Adrenal gland (tissue), 12 donors: ENCODE results near the gene LCOR. TPM values are rescaled to one million over a fixed set of nuclear protein-coding genes. Genes with fewer than 3 reads are reported as not detected.

ENCODE experiments used
- DNase-seq, 7 donors: peaks; one replicate each; pipeline ENCODE4 v3.0.0-alpha.2; 2019 to 2020
- H3K27ac ChIP-seq, 5 donors: fragments of 200-600 bp; sonication (generic) in 4 of 5; 1 replicate in 3 of 5; 2 replicates in 2 of 5; pipeline versions ENCODE4 v1.5.1 to v1.8.0; 2016 to 2020; ENCODE audit warnings: mild to moderate bottlenecking in 1 of 5
- H3K27me3 ChIP-seq: fragments of 200-600 bp; 2 replicates; pipeline ENCODE4 v1.8.0; 2021
- H3K36me3 ChIP-seq, 2 donors: fragments of 200-600 bp; replicated peaks in 1 of 2; 1 replicate in 1 of 2; 2 replicates in 1 of 2; pipeline versions ENCODE4 v1.5.1 to v1.8.0; 2018 to 2022
- H3K4me1 ChIP-seq, 2 donors: fragments of 200-600 bp; replicated peaks in 1 of 2; 1 replicate in 1 of 2; 2 replicates in 1 of 2; pipeline versions ENCODE4 v1.5.1 to v1.8.0; 2018 to 2021
- H3K4me3 ChIP-seq, 4 donors: fragments of 200-600 bp; sonication (generic) in 3 of 4; one replicate each; pipeline ENCODE4 v1.5.1; 2016 to 2018
- H3K9me3 ChIP-seq, 3 donors: fragments of 200-600 bp; sonication (generic) in 1 of 3; replicated peaks in 1 of 3; 1 replicate in 2 of 3; 2 replicates in 1 of 3; pipeline versions ENCODE4 v1.5.1 to v1.8.0; 2016 to 2021
- POLR2A ChIP-seq, 2 donors: fragments of 450-650 bp; IDR thresholded peaks; one replicate each; pipeline ENCODE4 v1.6.1; 2017; ENCODE audit warnings: antibody characterized with exemption in 2 of 2, mild to moderate bottlenecking in 2 of 2, moderate library complexity in 1 of 2
- WGBS, 4 donors: extraction: QIAGEN DNeasy Blood & Tissue Kit in 2 of 4; methylation state at CpG; one replicate each; pipeline versions ENCODE4 v1.1.5 to v1.1.7; 2013 to 2017; 5-methylcytosine and 5-hydroxymethylcytosine counted together
- intact Hi-C, 2 donors: fragments of 100-400 bp; cut with DNase I; formaldehyde crosslinking; loops; one replicate each; pipeline versions ENCODE4 v1.14.1 to v1.15.0; 2022 to 2023
- polyA plus RNA-seq, 3 donors: library from polyadenylated mRNA; stranded (reverse); fragments of 200-250 nt in 2 of 3; fragments of 350-450 nt in 1 of 3; fragmentation: Illumina TruSeq in 1 of 3; extraction: RNeasy Lipid Tissue Mini Kit (QIAGEN cat#74804) in 1 of 3; gene quantifications; one replicate each; pipeline ENCODE4 v1.2.3, GENCODE V29; 2013 to 2014
- total RNA-seq, 9 donors: library from RNA; depleted of rRNA in 4 of 9; stranded (reverse); fragments of >200 nt in 4 of 9; fragments of 120-200 nt in 1 of 9; fragmentation: NEBNext Ultra II Directional in 1 of 9; extraction: Animal tissue kit (Norgen Biotek cat#: 25700) in 1 of 9; gene quantifications; one replicate each; pipeline versions ENCODE4 v1.1.0 to v1.2.4, GENCODE V29; 2013 to 2023
- TF ChIP-seq, protein P1 (sequence below), 6 experiments: fragments of 450-650 bp in 4 of 6; fragments of 200-600 bp in 2 of 6; sonication (generic) in 1 of 6; IDR thresholded peaks; 1 replicate in 5 of 6; 2 replicates in 1 of 6; pipeline versions ENCODE4 v1.5.1 to v1.8.0; 2016 to 2021; ENCODE audit warnings: antibody characterized with exemption in 6 of 6, mild to moderate bottlenecking in 2 of 6, moderate library complexity in 1 of 6
- donor health status: healthy with polysubstance abuse.
- donor health status: Bipolar disorder and iron deficiency.
- donor health status: DM: yes; HTN: yes; CAD: no.
- donor health status: DM: no; HTN: no; CAD: no.
- donor health status: DM: no; HTN: no; CAD: no.
- donor health status: DM: yes; HTN: yes; CAD: no.

The LCOR gene
- total and polyA plus RNA-seq, 12 donors, result 1.5 to 38.4 (median 17.2) TPM

DNA sequence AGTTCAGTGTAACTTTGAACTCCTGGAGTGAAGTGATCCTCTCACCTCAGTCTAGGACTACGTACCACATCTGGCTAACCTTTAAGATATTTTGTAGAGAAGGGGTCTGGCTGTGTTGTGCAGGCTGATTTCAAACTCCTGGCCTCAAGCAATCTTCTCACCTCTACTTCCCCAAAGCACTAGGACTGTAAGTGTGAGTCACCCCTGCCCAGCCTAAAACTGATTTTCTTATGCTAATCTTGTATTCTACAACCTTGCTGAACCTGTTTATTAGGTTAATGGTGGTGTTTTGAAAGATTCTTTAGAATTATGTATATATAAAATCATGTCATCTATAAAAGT lies 58.0 kb downstream of the LCOR start:
- H3K27me3 ChIP-seq, result no peaks in the 10 kb centered on the region
- H3K27ac ChIP-seq, result no peak overlapping the region
- TF ChIP-seq, protein P1, sequence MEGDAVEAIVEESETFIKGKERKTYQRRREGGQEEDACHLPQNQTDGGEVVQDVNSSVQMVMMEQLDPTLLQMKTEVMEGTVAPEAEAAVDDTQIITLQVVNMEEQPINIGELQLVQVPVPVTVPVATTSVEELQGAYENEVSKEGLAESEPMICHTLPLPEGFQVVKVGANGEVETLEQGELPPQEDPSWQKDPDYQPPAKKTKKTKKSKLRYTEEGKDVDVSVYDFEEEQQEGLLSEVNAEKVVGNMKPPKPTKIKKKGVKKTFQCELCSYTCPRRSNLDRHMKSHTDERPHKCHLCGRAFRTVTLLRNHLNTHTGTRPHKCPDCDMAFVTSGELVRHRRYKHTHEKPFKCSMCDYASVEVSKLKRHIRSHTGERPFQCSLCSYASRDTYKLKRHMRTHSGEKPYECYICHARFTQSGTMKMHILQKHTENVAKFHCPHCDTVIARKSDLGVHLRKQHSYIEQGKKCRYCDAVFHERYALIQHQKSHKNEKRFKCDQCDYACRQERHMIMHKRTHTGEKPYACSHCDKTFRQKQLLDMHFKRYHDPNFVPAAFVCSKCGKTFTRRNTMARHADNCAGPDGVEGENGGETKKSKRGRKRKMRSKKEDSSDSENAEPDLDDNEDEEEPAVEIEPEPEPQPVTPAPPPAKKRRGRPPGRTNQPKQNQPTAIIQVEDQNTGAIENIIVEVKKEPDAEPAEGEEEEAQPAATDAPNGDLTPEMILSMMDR (IDR thresholded peaks at IDR 0.05), result no peak
- no peak for TF ChIP-seq POLR2A (IDR thresholded peaks at IDR 0.05)
- no peak for DNase-seq
- no peaks in the 10 kb centered on the region for H3K9me3 ChIP-seq
- intact Hi-C loops, result no loop called here
- peaks cover 0 to 12% of the 10 kb centered on the region in 2 donors for H3K4me1 ChIP-seq
- WGBS, 4 donors, result 92 to 100% (median 96%) methylated on average over 1 of the region's 1 CpG
- H3K4me3 ChIP-seq, result no peak overlapping the region
- H3K36me3 ChIP-seq, result no peaks in the 10 kb centered on the region

DNA sequence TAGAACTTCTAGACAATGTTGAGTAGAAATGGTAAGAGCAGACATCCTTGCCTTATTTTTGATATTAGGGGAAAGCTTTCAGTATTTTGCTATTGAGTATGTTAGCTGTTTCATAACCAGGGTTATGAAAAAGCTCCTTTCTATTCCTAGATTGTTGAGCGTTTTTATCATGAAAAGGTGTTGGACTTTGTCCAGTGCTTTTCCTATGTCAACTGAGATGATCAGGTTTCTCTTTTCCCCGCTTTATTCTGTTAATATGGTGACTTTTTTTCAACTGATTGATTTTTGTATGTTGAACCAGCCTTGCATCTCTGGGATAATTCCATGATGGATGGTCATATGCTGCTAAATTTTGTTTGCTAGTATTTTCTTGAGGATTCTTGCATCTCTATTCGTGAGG lies 58.5 kb downstream of the LCOR start:
- TF ChIP-seq POLR2A (IDR thresholded peaks at IDR 0.05), result no peak
- DNase-seq, result no peak
- Histone ChIP-seq H3K36me3 (no peaks in the 10 kb centered on the region), H3K9me3 (no peaks in the 10 kb centered on the region), H3K27ac (no peak overlapping the region), H3K4me1 (peaks cover 0 to 7% of the 10 kb centered on the region in 2 donors), H3K4me3 (no peak overlapping the region), H3K27me3 (no peaks in the 10 kb centered on the region)
- WGBS, 4 donors, result 60 to 74% (median 69%) methylated on average over 3 of the region's 3 CpGs
- intact Hi-C loops, result no loop called here

DNA sequence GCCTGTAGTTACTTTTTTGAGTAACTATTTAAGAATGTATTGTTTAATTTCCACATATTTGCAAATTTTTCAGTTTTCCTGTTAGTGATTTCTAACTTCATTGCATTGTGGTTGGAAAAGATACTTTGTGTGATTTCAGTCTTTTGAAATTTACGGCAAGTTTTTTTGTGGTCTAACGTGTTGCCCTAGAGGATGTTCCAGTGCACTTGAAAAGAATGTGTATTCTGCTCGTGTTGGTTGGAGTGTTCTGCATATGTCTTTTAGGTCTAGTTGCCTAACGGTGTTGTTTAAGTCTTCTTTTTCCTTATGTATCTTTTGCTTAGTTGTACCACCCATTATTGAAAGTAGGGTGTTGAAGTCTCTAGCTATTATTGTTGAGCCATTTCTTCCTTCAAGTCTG lies 59.7 kb downstream of the LCOR start:
- no peak for DNase-seq
- no peaks in the 10 kb centered on the region for H3K9me3 ChIP-seq
- 81 to 99% (median 95%) methylated on average over 4 of the region's 4 CpGs for WGBS, 4 donors
- H3K4me3 ChIP-seq, result no peak overlapping the region
- H3K4me1 ChIP-seq, result peaks cover 0 to 7% of the 10 kb centered on the region in 2 donors
- intact Hi-C loops, result no loop called here
- H3K36me3 ChIP-seq, result no peaks in the 10 kb centered on the region
- no peak overlapping the region for H3K27ac ChIP-seq
- no peak for TF ChIP-seq POLR2A (IDR thresholded peaks at IDR 0.05)
- no peaks in the 10 kb centered on the region for H3K27me3 ChIP-seq

DNA sequence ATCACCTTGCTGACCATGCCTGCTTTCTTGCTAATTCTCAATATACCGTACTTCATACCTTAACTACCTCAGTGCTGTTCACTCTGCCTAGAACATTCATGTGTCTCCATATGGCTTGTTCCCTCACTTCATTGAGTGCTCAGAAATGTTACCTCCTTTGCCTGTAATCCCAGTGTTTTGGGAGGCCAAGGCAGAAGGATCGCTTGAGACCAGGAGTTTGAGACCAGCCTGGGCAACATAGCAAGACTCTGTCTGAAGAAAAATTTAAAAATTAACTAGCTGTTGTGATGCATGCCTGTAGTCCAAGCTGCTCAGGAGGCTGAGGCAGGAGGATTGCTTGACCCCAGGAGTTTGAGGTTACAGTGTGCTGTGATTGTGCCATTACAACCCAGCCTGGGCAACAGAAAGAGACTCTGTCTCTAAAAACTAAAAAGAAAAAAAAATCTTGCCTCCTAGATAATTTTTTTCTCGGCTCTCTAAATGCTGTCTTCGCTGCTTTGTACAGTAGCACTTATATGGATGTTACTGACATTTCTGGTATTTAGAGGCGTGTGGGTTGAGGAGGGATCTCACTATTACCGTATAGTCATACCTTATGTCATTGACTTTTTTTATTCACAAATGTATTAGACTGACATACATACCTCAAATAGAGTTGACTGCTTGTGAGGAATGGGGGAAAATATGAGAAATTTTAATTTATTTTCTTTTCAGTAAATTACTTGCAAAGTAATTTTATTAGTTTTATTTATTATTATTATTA lies 63.7 kb downstream of the LCOR start:
- intact Hi-C loops, result no loop called here
- TF ChIP-seq, protein P1 (IDR thresholded peaks at IDR 0.05), result no peak
- no peak for TF ChIP-seq POLR2A (IDR thresholded peaks at IDR 0.05)
- WGBS, 4 donors, result 94 to 97% (median 95%) methylated on average over 6 of the region's 6 CpGs
- no peak overlapping the region for H3K27ac ChIP-seq
- DNase-seq, result no peak
- H3K9me3 ChIP-seq, result no peaks in the 10 kb centered on the region
- H3K4me1 ChIP-seq, result peaks cover 0 to 15% of the 10 kb centered on the region in 2 donors
- H3K4me3 ChIP-seq, result no peak overlapping the region
- H3K36me3 ChIP-seq, result no peaks in the 10 kb centered on the region
- no peaks in the 10 kb centered on the region for H3K27me3 ChIP-seq

DNA sequence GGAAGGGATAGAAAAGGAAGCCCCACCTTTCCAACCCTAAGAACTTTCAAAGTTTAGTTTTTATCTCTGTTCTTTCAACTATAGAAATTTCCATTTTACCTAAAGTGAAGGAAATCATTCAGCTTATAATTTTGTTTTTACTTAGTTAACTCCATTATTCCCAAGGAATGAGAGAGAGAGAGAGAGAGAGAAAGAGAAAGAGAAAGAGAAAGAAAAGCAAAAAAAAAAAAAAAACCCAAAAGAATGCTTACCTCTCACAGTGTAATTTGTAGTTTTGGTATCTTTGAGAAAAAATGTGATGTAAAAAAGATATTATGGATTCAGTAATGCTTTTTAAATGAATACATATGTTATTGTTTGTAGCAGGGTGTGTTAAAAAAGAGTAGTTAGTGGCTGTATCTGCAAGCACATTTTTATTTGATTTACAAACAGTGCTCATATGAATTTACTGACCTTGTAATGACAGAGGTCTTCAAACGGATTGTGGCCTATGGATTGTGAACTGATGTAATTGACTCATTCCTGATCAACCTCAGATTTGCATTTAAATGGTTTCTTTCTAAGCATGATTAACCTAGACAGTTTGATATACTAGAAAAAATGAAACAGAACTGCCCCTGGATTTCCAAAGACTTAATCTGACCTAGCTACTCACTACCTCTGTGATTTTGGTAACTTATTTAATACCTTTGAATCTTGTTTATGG lies 64.9 kb downstream of the LCOR start:
- H3K36me3 ChIP-seq, result no peaks in the 10 kb centered on the region
- intact Hi-C loops, result no loop called here
- no peak overlapping the region for H3K4me3 ChIP-seq
- no peaks in the 10 kb centered on the region for H3K27me3 ChIP-seq
- 27 to 41% (median 35%) methylated on average over 1 of the region's 1 CpG for WGBS, 4 donors
- H3K4me1 ChIP-seq, result peaks cover 0 to 15% of the 10 kb centered on the region in 2 donors
- no peak overlapping the region for H3K27ac ChIP-seq
- TF ChIP-seq, protein P1 (IDR thresholded peaks at IDR 0.05), result no peak
- TF ChIP-seq POLR2A (IDR thresholded peaks at IDR 0.05), result no peak
- DNase-seq, result no peak
- no peaks in the 10 kb centered on the region for H3K9me3 ChIP-seq
